ENCODE measurements around the gene CCK. TPM values are rescaled to one million over a fixed set of nuclear protein-coding genes. Genes with fewer than 3 reads are reported as not detected.

The CCK gene
- total and polyA plus RNA-seq, 7 donors = 0.22 to 0.31 TPM; not detected in 5

- DNase-seq (no peak), ATAC-seq (no peak)
- WGBS, 3 donors = 71 to 97% (median 88%) methylated on average over 5 of the region's 5 CpGs
- peak overlapping the region; percentile 79 for H3K27ac ChIP-seq
- H3K9me3 ChIP-seq = no peaks in the 10 kb centered on the region
- no peak for TF ChIP-seq CTCF (IDR thresholded peaks at IDR 0.05)
- peaks cover 3 to 29% of the 10 kb centered on the region in 2 donors for H3K36me3 ChIP-seq (ENCODE audit: insufficient read depth in 1 of 2, low read depth in 1 of 2)
- no peaks in the 10 kb centered on the region for H3K27me3 ChIP-seq (ENCODE audit: insufficient read depth in 3 of 3, low read length in 2 of 3)
- intact Hi-C loops (cut with DNase I) = loop anchor here (5.0 to 10.0 kb wide), 2 partner anchors 317 to 331 kb away; no protein-coding TSS in a partner anchor
- no peak overlapping the region for H3K4me3 ChIP-seq
- H3K4me1 ChIP-seq = peaks cover 14% of the 10 kb centered on the region
These were observed 40.3 kb downstream of the CCK start for GRCh38 chr3:42225486-42226363.

- Histone ChIP-seq H3K36me3 (ENCODE audit: insufficient read depth in 1 of 2, low read depth in 1 of 2) (peaks cover 3 to 38% of the 10 kb centered on the region in 2 donors), H3K4me1 (peaks cover 14% of the 10 kb centered on the region), H3K9me3 (no peaks in the 10 kb centered on the region), H3K27ac (peak overlapping the region; percentile 79), H3K27me3 (ENCODE audit: insufficient read depth in 3 of 3, low read length in 2 of 3) (no peaks in the 10 kb centered on the region), H3K4me3 (peak overlapping the region; percentile 44)
- no peak for TF ChIP-seq CTCF (IDR thresholded peaks at IDR 0.05)
- intact Hi-C loops (cut with DNase I) = loop anchor here (5.0 to 10.0 kb wide), 3 partner anchors 317 to 330 kb away; no protein-coding TSS in a partner anchor
- DNase-seq (no peak), ATAC-seq (peak; percentile 70 to 92 (median 80))
- WGBS, 3 donors = 32 to 60% (median 42%) methylated on average over 12 of the region's 12 CpGs
These were observed 41.1 kb downstream of the CCK start for GRCh38 chr3:42224658-42225421.

GRCh38 chr3:42224178-42224577 is 41.8 kb downstream of the CCK start:
- no peaks in the 10 kb centered on the region for H3K9me3 ChIP-seq
- DNase-seq (no peak), ATAC-seq (peak in 2 of 4 donors; percentile 52 to 53)
- peaks cover 3 to 45% of the 10 kb centered on the region in 2 donors for H3K36me3 ChIP-seq (ENCODE audit: insufficient read depth in 1 of 2, low read depth in 1 of 2)
- no peak overlapping the region for H3K4me3 ChIP-seq
- H3K4me1 ChIP-seq = peaks cover 14% of the 10 kb centered on the region
- 61 to 73% (median 72%) methylated on average over 9 of the region's 9 CpGs for WGBS, 3 donors
- intact Hi-C loops (cut with DNase I) = loop anchor here in 1 of 2 donors (5.0 to 10.0 kb wide), 2 partner anchors 323 to 329 kb away; no protein-coding TSS in a partner anchor
- TF ChIP-seq CTCF (IDR thresholded peaks at IDR 0.05) = no peak
- peak overlapping the region; percentile 79 for H3K27ac ChIP-seq
- no peaks in the 10 kb centered on the region for H3K27me3 ChIP-seq (ENCODE audit: insufficient read depth in 3 of 3, low read length in 2 of 3)

- Histone ChIP-seq H3K9me3 (no peaks in the 10 kb centered on the region), H3K27ac (no peak overlapping the region), H3K4me1 (peaks cover 14% of the 10 kb centered on the region), H3K4me3 (no peak overlapping the region), H3K27me3 (ENCODE audit: insufficient read depth in 3 of 3, low read length in 2 of 3) (no peaks in the 10 kb centered on the region), H3K36me3 (ENCODE audit: insufficient read depth in 1 of 2, low read depth in 1 of 2) (peaks cover 3 to 45% of the 10 kb centered on the region in 2 donors)
- ATAC-seq (no peak), DNase-seq (no peak)
- WGBS, 3 donors = 90 to 91% (median 90%) methylated on average over 31 of the region's 31 CpGs
- no peak for TF ChIP-seq CTCF (IDR thresholded peaks at IDR 0.05)
- intact Hi-C loops (cut with DNase I) = loop anchor here in 1 of 2 donors (5.0 to 10.0 kb wide), 2 partner anchors 324 to 328 kb away; no protein-coding TSS in a partner anchor
These were observed 42.9 kb downstream of the CCK start for GRCh38 chr3:42222942-42223693.
